ENCODE data around the gene GIPR.
A peak's percentile ranks its signal among the peaks of the same experiment; 100 is the strongest.
"Not testable (repeated sequence)": the region's sequence is repeated elsewhere in the genome, so short reads cannot be mapped to it uniquely, and the experiment has no call there.

Gene GIPR

GRCh38 chr19:45645631-45646344, 22.2 kb upstream of the GIPR start:
- DNase-seq (ENCODE audit: low read depth in 2 of 2): peak in 1 of 2 donors; percentile 56

- DNase-seq (ENCODE audit: low read depth in 2 of 2): no peak
Measured at GRCh38 chr19:45646345-45646698, 21.7 kb upstream of the GIPR start.

GRCh38 chr19:45650722-45651121, 17.3 kb upstream of the GIPR start:
- no peak for DNase-seq (ENCODE audit: low read depth in 2 of 2)

- DNase-seq (ENCODE audit: low read depth in 2 of 2): no peak
Measured at GRCh38 chr19:45653634-45654033, 14.4 kb upstream of the GIPR start.

GRCh38 chr19:45655073-45655472, 12.9 kb upstream of the GIPR start:
- no peak for DNase-seq (ENCODE audit: low read depth in 2 of 2)

GRCh38 chr19:45657520-45658167, 10.4 kb upstream of the GIPR start:
- no peak for DNase-seq (ENCODE audit: low read depth in 2 of 2)

GRCh38 chr19:45659096-45659729, 8.8 kb upstream of the GIPR start:
- DNase-seq (ENCODE audit: low read depth in 2 of 2): no peak

GRCh38 chr19:45660636-45661035, 7.4 kb upstream of the GIPR start:
- DNase-seq (ENCODE audit: low read depth in 2 of 2): no peak

- DNase-seq (ENCODE audit: low read depth in 2 of 2): no peak
Measured at GRCh38 chr19:45663800-45664199, 4.2 kb upstream of the GIPR start.

GRCh38 chr19:45664575-45664974, 3.4 kb upstream of the GIPR start:
- no peak for DNase-seq (ENCODE audit: low read depth in 2 of 2)

- DNase-seq (ENCODE audit: low read depth in 2 of 2): no peak
Measured at GRCh38 chr19:45668342-45668871, 386 bp downstream of the GIPR start.

- DNase-seq (ENCODE audit: low read depth in 2 of 2): no peak
Measured at GRCh38 chr19:45670670-45671453, 2.8 kb downstream of the GIPR start.

GRCh38 chr19:45674946-45675345, 6.9 kb downstream of the GIPR start:
- no peak for DNase-seq (ENCODE audit: low read depth in 2 of 2)

GRCh38 chr19:45676851-45677263, 8.8 kb downstream of the GIPR start:
- no peak for DNase-seq (ENCODE audit: low read depth in 2 of 2)

GRCh38 chr19:45677351-45678230, 9.6 kb downstream of the GIPR start:
- peak; percentile 55 to 67 for DNase-seq (ENCODE audit: low read depth in 2 of 2)

- DNase-seq (ENCODE audit: low read depth in 2 of 2): peak; percentile 75 to 80
Measured at GRCh38 chr19:45681391-45682015, 13.5 kb downstream of the GIPR start.

GRCh38 chr19:45682117-45682516, 14.1 kb downstream of the GIPR start:
- DNase-seq (ENCODE audit: low read depth in 2 of 2): no peak

- DNase-seq (ENCODE audit: low read depth in 2 of 2): no peak
Measured at GRCh38 chr19:45682908-45683307, 14.9 kb downstream of the GIPR start.

GRCh38 chr19:45685045-45685444, 17.0 kb downstream of the GIPR start:
- not testable (repeated sequence) for DNase-seq (ENCODE audit: low read depth in 2 of 2)

GRCh38 chr19:45687599-45687998, 19.6 kb downstream of the GIPR start:
- DNase-seq (ENCODE audit: low read depth in 2 of 2): no peak
